Neural cell (in vitro differentiated cells): Measurements from ENCODE around the gene CLOCK. TPM values are rescaled to one million over a fixed set of nuclear protein-coding genes. Genes with fewer than 3 reads are reported as not detected.

Experiments
- H2AFZ ChIP-seq: fragments of 200-600, 300-800 bp; sonication (generic), shearing (Covaris generic); 2 replicates; pipeline ENCODE4 v1.6.0; 2014; ENCODE audit warnings: low read depth, mild to moderate bottlenecking, antibody characterized with exemption, low read length, moderate library complexity
- H3F3A ChIP-seq: fragments of 200-600 bp; shearing (Covaris generic); 2 replicates; pipeline ENCODE4 v1.6.1; 2016; ENCODE audit warnings: mild to moderate bottlenecking, moderate library complexity, mixed read lengths, antibody characterized with exemption, low read length; ENCODE audit not compliant: insufficient read depth, poor library complexity, severe bottlenecking
- H3K27ac ChIP-seq: fragments of 200-600, 300-800 bp; sonication (generic), shearing (Covaris generic); 2 replicates; pipeline ENCODE4 v1.5.1; 2014; ENCODE audit warnings: mild to moderate bottlenecking, low read length, moderate library complexity
- H3K27me3 ChIP-seq: fragments of 300-800, 200-600 bp; sonication (generic), shearing (Covaris generic); 2 replicates; pipeline ENCODE4 v1.6.0; 2014; ENCODE audit warnings: mild to moderate bottlenecking, low read depth, low read length, moderate library complexity; ENCODE audit not compliant: insufficient read depth
- H3K36me3 ChIP-seq: fragments of 300-800, 200-600 bp; sonication (generic), shearing (Covaris generic); 2 replicates; pipeline ENCODE4 v1.5.1; 2014; ENCODE audit warnings: mild to moderate bottlenecking, antibody characterized with exemption, low read length, moderate library complexity; ENCODE audit not compliant: insufficient read depth
- H3K4me2 ChIP-seq: fragments of 300-800, 200-600 bp; sonication (generic), shearing (Covaris generic); 2 replicates; pipeline ENCODE4 v1.6.0; 2014; ENCODE audit warnings: mild to moderate bottlenecking, low read length
- H3K4me3 ChIP-seq: fragments of 300-800, 200-600 bp; sonication (generic), shearing (Covaris generic); 2 replicates; pipeline ENCODE4 v1.5.1; 2014; ENCODE audit warnings: mild to moderate bottlenecking, low read length, moderate library complexity
- H3K79me2 ChIP-seq: fragments of 200-600 bp; shearing (Covaris generic); replicated peaks from 2 replicates; pipeline ENCODE4 v1.6.0; 2014; ENCODE audit warnings: mild to moderate bottlenecking, low read length, moderate library complexity; ENCODE audit not compliant: insufficient read depth
- H3K9ac ChIP-seq: fragments of 300-800, 200-600 bp; sonication (generic), shearing (Covaris generic); 2 replicates; pipeline ENCODE4 v1.6.1; 2016; ENCODE audit warnings: mild to moderate bottlenecking, low read length, mixed read lengths
- H3K9me2 ChIP-seq: fragments of 200-600 bp; shearing (Covaris generic); 2 replicates; pipeline ENCODE4 v1.6.1; 2016; ENCODE audit warnings: mild to moderate bottlenecking, low read length, mixed read lengths; ENCODE audit not compliant: insufficient read depth
- H3K9me3 ChIP-seq: fragments of 200-600, 300-800 bp; sonication (generic), shearing (Covaris generic); 2 replicates; pipeline ENCODE4 v1.6.1; 2016; ENCODE audit warnings: mild to moderate bottlenecking, mixed run types, low read length, moderate library complexity, mixed read lengths
- H4K20me1 ChIP-seq: fragments of 200-600 bp; shearing (Covaris generic); 2 replicates; pipeline ENCODE4 v1.6.1; 2016; ENCODE audit warnings: mild to moderate bottlenecking, mixed run types; ENCODE audit not compliant: insufficient read depth
- EP300 ChIP-seq: fragments of 450-650 bp; conservative IDR thresholded peaks from 2 replicates; pipeline ENCODE4 v1.6.1; 2014; ENCODE audit warnings: antibody characterized with exemption, mild to moderate bottlenecking, moderate library complexity; ENCODE audit not compliant: poor library complexity, severe bottlenecking
- EZH2 ChIP-seq: fragments of 200-600, 300-800 bp; shearing (Covaris generic), sonication (generic); IDR thresholded peaks from 2 replicates; pipeline ENCODE4 v1.6.1; 2014; ENCODE audit warnings: antibody characterized with exemption, low read length, borderline replicate concordance, mild to moderate bottlenecking; ENCODE audit not compliant: insufficient read depth, poor library complexity, severe bottlenecking
- MXI1 ChIP-seq: fragments of 450-650 bp; conservative IDR thresholded peaks from 2 replicates; pipeline ENCODE4 v1.6.1; 2014; ENCODE audit warnings: antibody characterized with exemption, mild to moderate bottlenecking; ENCODE audit not compliant: poor library complexity, severe bottlenecking
- POLR2AphosphoS5 ChIP-seq: IDR thresholded peaks from 2 replicates; pipeline ENCODE4 v1.6.1; 2012
- RAD21 ChIP-seq: fragments of 450-650 bp; conservative IDR thresholded peaks from 2 replicates; pipeline ENCODE4 v1.6.1; 2014; ENCODE audit warnings: antibody characterized with exemption, mild to moderate bottlenecking, moderate library complexity
- SMC3 ChIP-seq: fragments of 450-650 bp; conservative IDR thresholded peaks from 2 replicates; pipeline ENCODE4 v1.6.1; 2014; ENCODE audit warnings: antibody characterized with exemption, mild to moderate bottlenecking, moderate library complexity; ENCODE audit not compliant: poor library complexity
- TAF1 ChIP-seq: IDR thresholded peaks from 2 replicates; pipeline ENCODE4 v1.6.1; 2012; ENCODE audit warnings: low read depth
- polyA plus RNA-seq: library from polyadenylated mRNA; depleted of rRNA; stranded (reverse); fragments of >200 nt; gene quantifications from 2 replicates; pipeline ENCODE4 v1.2.3, GENCODE V29; 2014
- TF ChIP-seq, protein P1 (sequence below): IDR thresholded peaks from 2 replicates; pipeline ENCODE4 v1.6.1; 2012; ENCODE audit warnings: borderline replicate concordance

Gene CLOCK
- polyA plus RNA-seq, 1 donor from 2014 or later = 8.7 TPM

DNA sequence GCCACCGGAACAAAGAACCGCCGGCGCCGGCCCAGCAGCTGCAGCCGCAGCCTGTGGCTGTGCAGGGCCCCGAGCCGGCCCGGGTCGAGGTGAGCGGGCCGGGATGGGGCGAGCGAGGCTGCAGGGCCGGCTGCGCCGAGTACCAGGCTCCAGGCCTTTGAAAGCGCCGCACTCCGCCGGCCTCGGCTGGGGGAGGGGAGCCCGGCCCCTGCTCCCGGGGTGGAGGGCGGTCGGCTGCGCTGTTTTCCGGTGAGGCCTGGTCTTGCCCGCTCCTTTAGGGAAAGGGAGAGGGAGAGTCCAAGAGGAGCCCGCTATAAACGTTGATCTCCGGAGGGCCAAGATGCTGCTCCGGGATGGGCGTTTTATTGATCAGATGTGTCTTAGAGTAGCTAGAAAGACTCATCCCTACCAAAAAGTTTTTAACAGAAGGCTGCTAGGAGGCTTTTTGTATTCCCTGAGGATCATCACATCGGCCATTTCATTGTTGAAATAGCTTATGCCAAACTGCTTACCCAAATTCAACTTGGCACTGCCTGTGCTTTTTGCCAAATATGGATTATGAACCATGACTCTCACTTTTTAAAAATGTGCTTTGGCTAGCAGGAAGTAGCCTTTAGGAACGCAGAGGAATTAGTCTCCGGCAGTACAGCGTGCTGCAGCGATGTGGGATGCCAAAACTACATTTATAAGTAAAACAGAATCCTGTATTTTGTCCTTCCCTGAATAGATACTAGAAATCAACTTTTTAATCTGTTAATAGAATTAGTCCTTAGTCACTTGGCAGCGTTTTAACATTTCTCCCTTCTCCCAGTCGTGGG, 150.2 kb downstream of the CLOCK start:
- Histone ChIP-seq H3K4me2 (peak overlapping the region; percentile 81), H3K9ac (peak overlapping the region; percentile 85), H3F3A (no peaks in the 10 kb centered on the region), H3K9me3 (no peaks in the 10 kb centered on the region), H3K36me3 (no peaks in the 10 kb centered on the region), H3K9me2 (no peaks in the 10 kb centered on the region), H3K4me3 (peak overlapping the region; percentile 73), H3K27me3 (peaks cover 3% of the 10 kb centered on the region), H4K20me1 (no peaks in the 10 kb centered on the region), H3K27ac (peak overlapping the region; percentile 73), H2AFZ (no peak overlapping the region), H3K79me2 (peaks cover 43% of the 10 kb centered on the region)
- TF ChIP-seq TAF1 = no peak
- no peak for TF ChIP-seq RAD21
- no peak for TF ChIP-seq MXI1
- no peak for TF ChIP-seq POLR2AphosphoS5
- TF ChIP-seq, protein P1, sequence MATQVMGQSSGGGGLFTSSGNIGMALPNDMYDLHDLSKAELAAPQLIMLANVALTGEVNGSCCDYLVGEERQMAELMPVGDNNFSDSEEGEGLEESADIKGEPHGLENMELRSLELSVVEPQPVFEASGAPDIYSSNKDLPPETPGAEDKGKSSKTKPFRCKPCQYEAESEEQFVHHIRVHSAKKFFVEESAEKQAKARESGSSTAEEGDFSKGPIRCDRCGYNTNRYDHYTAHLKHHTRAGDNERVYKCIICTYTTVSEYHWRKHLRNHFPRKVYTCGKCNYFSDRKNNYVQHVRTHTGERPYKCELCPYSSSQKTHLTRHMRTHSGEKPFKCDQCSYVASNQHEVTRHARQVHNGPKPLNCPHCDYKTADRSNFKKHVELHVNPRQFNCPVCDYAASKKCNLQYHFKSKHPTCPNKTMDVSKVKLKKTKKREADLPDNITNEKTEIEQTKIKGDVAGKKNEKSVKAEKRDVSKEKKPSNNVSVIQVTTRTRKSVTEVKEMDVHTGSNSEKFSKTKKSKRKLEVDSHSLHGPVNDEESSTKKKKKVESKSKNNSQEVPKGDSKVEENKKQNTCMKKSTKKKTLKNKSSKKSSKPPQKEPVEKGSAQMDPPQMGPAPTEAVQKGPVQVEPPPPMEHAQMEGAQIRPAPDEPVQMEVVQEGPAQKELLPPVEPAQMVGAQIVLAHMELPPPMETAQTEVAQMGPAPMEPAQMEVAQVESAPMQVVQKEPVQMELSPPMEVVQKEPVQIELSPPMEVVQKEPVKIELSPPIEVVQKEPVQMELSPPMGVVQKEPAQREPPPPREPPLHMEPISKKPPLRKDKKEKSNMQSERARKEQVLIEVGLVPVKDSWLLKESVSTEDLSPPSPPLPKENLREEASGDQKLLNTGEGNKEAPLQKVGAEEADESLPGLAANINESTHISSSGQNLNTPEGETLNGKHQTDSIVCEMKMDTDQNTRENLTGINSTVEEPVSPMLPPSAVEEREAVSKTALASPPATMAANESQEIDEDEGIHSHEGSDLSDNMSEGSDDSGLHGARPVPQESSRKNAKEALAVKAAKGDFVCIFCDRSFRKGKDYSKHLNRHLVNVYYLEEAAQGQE = no peak
- TF ChIP-seq EZH2 = no peak

DNA sequence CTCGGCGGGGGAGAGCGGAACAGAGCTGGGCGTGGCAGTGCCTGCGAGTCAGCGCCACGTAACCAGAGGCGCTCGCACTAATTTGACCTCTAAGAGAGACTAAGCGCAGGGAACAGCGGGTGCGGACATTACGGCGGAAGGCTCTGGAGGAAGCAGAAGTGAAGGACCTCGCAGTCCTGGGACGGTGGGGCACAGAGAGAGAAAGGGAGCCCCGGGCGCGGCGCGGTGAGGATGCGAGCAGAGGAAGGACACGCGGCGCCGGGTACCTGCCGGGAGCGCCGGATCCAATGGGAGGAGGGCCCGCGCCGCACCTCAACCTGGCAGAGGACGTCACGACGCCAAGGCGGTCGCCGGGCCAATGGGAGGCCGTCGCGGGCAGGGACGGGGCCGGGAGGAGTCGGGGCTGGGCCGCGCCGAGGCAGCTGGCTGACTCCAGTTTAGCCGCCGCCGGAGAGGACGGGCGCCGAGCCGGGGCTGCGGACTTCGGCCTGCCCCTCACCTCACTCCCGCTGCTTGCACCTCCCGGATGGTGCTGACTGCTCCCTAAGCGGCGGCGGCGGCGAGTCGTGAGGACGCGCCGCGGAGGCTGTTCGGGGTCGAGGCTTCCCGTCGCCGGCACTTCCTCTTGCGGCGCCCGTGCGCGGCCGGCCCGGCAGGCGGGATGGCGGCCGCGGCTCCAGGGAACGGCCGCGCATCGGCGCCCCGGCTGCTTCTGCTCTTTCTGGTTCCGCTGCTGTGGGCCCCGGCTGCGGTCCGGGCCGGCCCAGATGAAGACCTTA, 151.0 kb downstream of the CLOCK start, which contains the start of gene TMEM165:
Gene TMEM165 (plus strand): TSS at position 429 of the 779 bp plus-strand sequence. CDS start 233 bp downstream, at position 662.
- no peaks in the 10 kb centered on the region for H3K9me2 ChIP-seq
- peak within 1 kb of the TSS; percentile 81 for H3K4me2 ChIP-seq
- peak within 1 kb of the TSS; percentile 85 for H3K9ac ChIP-seq
- TF ChIP-seq EP300 (no peak), SMC3 (peak; percentile 31), TAF1 (peak; percentile 88), POLR2AphosphoS5 (peak; percentile 96), EZH2 (no peak), MXI1 (peak; percentile 92)
- TF ChIP-seq, protein P1 = peak; percentile 80
- peak within 1 kb of the TSS; percentile 73 for H3K27ac ChIP-seq
- H4K20me1 ChIP-seq = no peaks in the 10 kb centered on the region
- H3K9me3 ChIP-seq = no peaks in the 10 kb centered on the region
- peak within 1 kb of the TSS; percentile 73 for H3K4me3 ChIP-seq
- H3K36me3 ChIP-seq = no peaks in the 10 kb centered on the region
- peaks cover 3% of the 10 kb centered on the region for H3K27me3 ChIP-seq
- no peaks in the 10 kb centered on the region for H3F3A ChIP-seq
- H2AFZ ChIP-seq = peak within 1 kb of the TSS; percentile 75
- peaks cover 38% of the 10 kb centered on the region for H3K79me2 ChIP-seq
